ENCODE measurements around the gene NFATC3.
"Not testable (repeated sequence)": the region's sequence is repeated elsewhere in the genome, so short reads cannot be mapped to it uniquely, and the experiment has no call there.

NFATC3 gene

DNA sequence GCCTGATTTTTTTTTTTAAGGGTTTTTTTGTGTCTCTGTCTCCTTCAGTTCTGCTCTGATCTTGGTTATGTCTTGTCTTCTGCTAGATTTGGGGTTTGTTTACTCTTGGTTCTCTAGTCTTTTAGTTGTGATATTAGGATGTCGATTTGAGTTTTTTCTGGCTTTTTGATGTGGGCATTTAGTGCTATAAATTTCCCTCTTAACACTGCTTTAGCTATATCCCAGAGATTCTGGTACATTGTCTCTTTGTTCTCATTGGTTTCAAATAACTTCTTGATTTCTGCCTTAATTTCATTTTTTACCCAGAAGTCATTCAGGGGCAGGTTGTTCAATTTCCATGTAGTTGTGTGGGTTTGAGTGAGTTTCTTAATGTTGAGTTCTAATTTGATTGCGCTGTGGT is 25.4 kb downstream of the NFATC3 start:
- not testable (repeated sequence) for DNase-seq (ENCODE audit: low read depth in 2 of 2); H3K4me3 ChIP-seq (replicated peaks in 1 of 2; ENCODE audit: low read depth in 2 of 2, low read length in 2 of 2)

DNA sequence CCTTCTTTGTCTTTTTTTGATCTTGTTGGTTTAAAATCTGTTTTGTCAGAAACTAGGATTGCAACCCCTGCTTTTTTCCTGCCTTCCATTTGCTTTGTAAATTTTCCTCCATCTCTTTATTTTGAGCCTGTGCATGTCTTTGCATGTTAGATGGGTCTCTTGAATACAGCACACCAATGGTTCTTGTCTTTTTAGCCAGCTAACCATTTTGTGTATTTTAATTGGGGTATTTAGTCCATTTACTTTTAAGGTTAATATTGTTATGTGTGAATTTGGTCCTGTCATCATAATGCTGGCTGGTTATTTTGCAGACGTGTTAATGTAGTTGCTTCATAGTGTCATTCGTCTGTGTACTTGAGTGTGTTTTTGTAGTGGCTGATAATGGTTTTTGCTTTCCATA is 26.2 kb downstream of the NFATC3 start:
- H3K4me3 ChIP-seq (replicated peaks in 1 of 2; ENCODE audit: low read depth in 2 of 2, low read length in 2 of 2), result no peak overlapping the region
- TF ChIP-seq, protein P1, sequence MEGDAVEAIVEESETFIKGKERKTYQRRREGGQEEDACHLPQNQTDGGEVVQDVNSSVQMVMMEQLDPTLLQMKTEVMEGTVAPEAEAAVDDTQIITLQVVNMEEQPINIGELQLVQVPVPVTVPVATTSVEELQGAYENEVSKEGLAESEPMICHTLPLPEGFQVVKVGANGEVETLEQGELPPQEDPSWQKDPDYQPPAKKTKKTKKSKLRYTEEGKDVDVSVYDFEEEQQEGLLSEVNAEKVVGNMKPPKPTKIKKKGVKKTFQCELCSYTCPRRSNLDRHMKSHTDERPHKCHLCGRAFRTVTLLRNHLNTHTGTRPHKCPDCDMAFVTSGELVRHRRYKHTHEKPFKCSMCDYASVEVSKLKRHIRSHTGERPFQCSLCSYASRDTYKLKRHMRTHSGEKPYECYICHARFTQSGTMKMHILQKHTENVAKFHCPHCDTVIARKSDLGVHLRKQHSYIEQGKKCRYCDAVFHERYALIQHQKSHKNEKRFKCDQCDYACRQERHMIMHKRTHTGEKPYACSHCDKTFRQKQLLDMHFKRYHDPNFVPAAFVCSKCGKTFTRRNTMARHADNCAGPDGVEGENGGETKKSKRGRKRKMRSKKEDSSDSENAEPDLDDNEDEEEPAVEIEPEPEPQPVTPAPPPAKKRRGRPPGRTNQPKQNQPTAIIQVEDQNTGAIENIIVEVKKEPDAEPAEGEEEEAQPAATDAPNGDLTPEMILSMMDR (IDR thresholded peaks at IDR 0.05; ENCODE audit: low read depth, low read length), result no peak
- no peak for DNase-seq (ENCODE audit: low read depth in 2 of 2)

DNA sequence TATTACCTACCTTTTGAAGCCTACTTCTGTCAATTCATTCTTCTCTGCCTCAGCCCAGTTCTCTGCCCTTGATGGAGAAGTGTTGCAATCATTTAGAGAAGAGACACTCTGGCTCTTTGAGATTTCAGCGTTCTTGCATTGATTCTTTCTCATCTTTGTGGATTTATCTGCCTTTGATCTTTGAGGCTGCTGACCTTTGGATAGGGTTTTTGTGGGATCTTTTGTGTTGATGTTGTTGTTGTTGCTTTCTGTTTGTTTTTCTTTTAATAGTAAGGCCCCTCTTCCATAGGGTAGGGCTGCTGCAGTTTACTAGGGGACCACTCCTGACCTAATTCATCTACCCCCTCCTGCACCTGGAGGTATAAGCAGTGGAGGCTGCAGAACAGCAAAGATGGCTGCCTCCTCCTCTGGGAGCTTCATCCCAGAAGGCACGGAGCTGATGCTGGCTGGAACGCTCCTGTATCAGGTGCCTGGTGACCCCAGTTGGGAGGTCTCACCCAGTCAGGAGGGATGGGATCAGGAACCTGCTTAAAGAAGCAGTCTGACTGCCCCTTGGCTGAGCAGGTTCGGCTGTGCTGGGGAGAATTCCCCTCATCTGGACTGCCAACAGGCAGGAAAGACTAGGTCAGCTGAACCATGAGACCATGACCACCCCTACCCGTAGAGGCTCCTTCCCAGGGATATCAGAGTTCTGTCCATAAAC is 28.0 kb downstream of the NFATC3 start:
- no peak overlapping the region for H3K4me3 ChIP-seq (replicated peaks in 1 of 2; ENCODE audit: low read depth in 2 of 2, low read length in 2 of 2)
- DNase-seq (ENCODE audit: low read depth in 2 of 2), result no peak
- TF ChIP-seq, protein P1 (IDR thresholded peaks at IDR 0.05; ENCODE audit: low read depth, low read length), result no peak

DNA sequence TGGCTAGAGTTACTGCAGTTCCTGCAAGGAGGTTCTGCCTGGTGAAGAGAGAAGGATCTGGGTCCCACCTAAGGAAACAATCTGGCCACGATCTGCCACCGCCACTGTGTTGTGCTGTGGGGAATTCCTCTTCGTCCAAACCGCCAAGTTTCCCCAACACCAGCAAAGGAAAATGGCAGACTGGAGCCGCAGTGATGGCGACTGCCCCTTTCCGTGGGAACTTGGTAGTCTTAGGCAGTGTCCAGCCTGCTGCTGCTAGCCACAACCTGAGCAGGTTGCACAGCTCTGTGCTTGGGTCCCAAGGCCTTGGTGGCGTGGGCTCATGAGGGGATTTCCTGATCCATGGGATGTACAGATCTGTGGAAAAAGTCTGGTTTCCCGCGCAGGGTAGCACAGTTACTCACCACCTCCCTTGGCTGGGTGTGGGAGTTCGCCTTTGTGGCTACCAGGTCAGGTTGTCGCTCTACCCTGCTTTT is 28.6 kb downstream of the NFATC3 start:
- TF ChIP-seq, protein P1 (IDR thresholded peaks at IDR 0.05; ENCODE audit: low read depth, low read length), result no peak
- no peak for DNase-seq (ENCODE audit: low read depth in 2 of 2)
- H3K4me3 ChIP-seq (replicated peaks in 1 of 2; ENCODE audit: low read depth in 2 of 2, low read length in 2 of 2), result no peak overlapping the region

DNA sequence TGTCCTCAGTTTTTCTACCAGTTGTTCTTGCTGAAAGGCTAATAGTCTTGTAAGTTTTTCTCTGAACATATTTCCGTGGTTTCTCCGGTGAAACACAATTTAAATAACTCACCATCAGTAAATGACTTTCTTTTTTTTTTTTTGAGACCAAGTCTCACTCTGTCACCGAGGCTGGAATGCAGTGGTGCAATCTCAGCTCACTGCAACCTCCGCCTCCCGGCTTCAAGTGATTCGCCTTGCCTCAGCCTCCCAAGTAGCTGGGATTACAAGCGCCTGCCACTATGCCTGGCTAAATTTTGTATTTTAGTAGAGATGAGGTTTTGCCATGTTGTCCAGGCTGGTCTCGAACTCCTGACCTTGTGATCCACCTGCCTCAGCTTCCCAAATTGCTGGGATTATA is 29.8 kb downstream of the NFATC3 start:
- DNase-seq (ENCODE audit: low read depth in 2 of 2), result peak in 1 of 2 donors; percentile 34

DNA sequence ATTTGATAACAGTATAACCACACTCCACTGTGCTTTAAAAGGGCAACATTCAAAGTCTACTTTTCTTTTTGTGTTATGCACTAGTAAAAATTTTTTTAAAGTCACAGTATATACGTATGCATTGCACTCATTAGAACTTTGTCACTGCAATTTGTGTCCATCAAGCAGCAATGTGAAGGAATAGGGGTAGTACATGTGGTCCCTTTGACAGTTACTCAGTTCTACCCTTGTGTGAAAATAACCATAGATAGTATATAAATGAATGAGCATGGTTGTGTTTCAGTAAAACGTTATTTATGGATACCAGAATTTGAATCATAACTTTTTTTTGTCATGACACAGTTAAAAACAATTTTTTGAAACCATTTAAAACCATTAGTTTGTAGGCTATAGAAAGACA is 30.7 kb downstream of the NFATC3 start:
- H3K4me3 ChIP-seq (replicated peaks in 1 of 2; ENCODE audit: low read depth in 2 of 2, low read length in 2 of 2), result no peak overlapping the region

More for the DNA sequence above, 29.8 kb downstream of the NFATC3 start:
- H3K4me3 ChIP-seq (replicated peaks in 1 of 2; ENCODE audit: low read depth in 2 of 2, low read length in 2 of 2), result not testable (repeated sequence)

DNA sequence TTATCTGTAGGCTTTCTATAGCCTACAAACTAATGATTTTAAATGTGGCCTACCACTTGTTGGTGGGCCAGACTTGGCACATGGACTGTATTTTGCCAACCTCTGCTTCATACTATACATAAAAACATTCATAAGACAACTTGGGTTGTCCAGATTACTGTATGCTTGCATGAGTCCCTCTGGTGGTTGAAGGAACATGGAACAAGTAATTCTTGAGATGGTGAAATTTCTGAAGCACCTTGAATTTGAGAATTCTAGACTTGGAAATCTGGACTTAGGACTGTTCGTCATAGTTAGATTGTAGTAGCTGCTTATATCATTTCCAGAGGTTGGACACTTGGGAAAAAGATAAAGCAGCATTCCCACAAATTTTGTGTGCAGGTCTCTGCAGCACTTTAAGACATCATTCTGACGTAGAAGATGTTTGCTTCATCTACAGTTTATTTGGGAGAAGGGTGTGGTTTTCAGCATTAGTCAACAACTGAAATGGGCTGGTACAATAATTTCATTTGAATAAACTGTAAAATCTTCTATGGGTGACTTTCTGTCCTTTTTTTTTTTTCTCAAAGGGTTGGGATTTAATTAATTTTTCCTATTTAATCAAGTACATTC is 31.2 kb downstream of the NFATC3 start:
- H3K4me3 ChIP-seq (replicated peaks in 1 of 2; ENCODE audit: low read depth in 2 of 2, low read length in 2 of 2), result no peak overlapping the region
- TF ChIP-seq, protein P1 (IDR thresholded peaks at IDR 0.05; ENCODE audit: low read depth, low read length), result peak; percentile 60
- peak; percentile 64 for DNase-seq (ENCODE audit: low read depth in 2 of 2)

More for the DNA sequence above, 30.7 kb downstream of the NFATC3 start:
- DNase-seq (ENCODE audit: low read depth in 2 of 2), result no peak
- TF ChIP-seq, protein P1 (IDR thresholded peaks at IDR 0.05; ENCODE audit: low read depth, low read length), result no peak

DNA sequence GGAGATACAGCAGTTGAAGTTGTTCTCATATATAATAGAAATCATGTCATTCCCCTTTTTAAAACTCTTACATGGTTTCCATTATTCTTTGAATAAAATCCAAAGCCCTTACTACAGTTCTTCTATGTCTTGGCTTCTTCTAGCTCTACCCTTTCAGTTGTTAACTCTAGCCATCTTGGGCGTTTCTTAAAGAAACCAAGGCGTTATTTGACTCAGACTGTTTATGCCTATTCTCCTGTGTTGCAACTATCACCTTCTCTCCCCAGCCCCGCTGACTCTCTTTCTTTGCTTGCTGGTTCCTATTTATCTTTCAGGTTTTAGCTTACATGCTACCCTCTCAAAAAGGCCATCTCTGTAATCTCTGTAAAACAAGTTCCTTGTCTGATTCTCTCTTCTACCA is 32.7 kb downstream of the NFATC3 start:
- TF ChIP-seq, protein P1 (IDR thresholded peaks at IDR 0.05; ENCODE audit: low read depth, low read length), result no peak
- H3K4me3 ChIP-seq (replicated peaks in 1 of 2; ENCODE audit: low read depth in 2 of 2, low read length in 2 of 2), result no peak overlapping the region
- DNase-seq (ENCODE audit: low read depth in 2 of 2), result no peak

DNA sequence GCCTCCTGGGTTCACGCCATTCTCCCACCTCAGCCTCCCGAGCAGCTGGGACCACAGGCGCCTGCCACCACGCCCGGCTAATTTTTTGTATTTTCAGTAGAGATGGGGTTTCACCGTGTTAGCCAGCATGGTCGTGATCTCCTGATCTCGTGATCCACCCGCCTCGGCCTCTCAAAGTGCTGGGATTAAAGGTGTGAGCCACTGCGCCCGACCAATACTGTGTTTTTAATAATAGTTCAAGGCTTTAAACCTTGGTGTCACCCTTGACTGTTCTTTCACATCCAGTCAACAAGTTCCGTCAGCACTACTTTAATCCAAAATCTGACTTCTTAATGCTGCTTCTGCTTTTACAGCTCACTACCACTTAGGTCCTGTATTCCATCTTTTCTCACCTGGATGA is 33.8 kb downstream of the NFATC3 start:
- not testable (repeated sequence) for H3K4me3 ChIP-seq (replicated peaks in 1 of 2; ENCODE audit: low read depth in 2 of 2, low read length in 2 of 2); DNase-seq (ENCODE audit: low read depth in 2 of 2)

DNA sequence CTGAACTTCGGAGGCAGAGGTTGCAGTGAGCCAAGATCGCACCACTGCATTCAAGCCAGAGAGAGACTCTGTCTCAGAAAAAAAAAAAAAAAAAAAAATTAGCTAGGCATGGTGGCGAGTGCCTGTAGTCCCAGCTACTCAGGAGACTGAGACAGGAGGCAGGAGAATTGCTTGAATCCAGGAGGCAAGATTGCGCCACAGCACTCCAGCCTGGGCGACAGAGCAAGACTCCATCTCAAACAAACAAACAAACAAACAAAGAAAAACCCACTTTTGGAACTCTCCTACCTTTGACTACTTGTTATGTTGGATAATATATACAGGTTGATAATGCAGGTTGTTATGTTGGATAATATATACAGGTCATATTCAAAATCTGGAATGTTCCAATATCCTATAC is 35.3 kb downstream of the NFATC3 start:
- not testable (repeated sequence) for H3K4me3 ChIP-seq (replicated peaks in 1 of 2; ENCODE audit: low read depth in 2 of 2, low read length in 2 of 2); DNase-seq (ENCODE audit: low read depth in 2 of 2)
